ENCODE results near the gene TM4SF5.
"Not testable (repeated sequence)": the region's sequence is repeated elsewhere in the genome, so short reads cannot be mapped to it uniquely, and the experiment has no call there.

Gene TM4SF5

DNA sequence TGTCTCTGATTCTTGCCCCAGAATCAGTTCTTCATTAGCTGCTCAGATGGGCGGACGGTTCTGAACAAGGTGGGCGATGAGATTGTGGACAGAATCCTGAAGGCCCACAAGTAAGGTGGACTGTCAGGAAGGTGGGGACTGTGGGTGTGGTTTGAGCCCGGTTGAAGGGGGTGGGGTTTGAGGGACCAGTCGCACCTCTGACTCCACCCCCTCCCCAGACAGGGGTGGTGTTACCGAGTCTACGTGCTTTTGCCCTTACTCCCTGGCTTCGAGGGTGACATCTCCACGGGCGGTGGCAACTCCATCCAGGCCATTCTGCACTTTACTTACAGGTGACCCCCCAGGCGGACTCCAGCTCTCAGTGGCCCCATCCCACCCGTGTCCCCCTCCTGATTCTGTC, 46.6 kb downstream of the TM4SF5 start:
- TF ChIP-seq, protein P1, sequence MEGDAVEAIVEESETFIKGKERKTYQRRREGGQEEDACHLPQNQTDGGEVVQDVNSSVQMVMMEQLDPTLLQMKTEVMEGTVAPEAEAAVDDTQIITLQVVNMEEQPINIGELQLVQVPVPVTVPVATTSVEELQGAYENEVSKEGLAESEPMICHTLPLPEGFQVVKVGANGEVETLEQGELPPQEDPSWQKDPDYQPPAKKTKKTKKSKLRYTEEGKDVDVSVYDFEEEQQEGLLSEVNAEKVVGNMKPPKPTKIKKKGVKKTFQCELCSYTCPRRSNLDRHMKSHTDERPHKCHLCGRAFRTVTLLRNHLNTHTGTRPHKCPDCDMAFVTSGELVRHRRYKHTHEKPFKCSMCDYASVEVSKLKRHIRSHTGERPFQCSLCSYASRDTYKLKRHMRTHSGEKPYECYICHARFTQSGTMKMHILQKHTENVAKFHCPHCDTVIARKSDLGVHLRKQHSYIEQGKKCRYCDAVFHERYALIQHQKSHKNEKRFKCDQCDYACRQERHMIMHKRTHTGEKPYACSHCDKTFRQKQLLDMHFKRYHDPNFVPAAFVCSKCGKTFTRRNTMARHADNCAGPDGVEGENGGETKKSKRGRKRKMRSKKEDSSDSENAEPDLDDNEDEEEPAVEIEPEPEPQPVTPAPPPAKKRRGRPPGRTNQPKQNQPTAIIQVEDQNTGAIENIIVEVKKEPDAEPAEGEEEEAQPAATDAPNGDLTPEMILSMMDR (IDR thresholded peaks at IDR 0.05; ENCODE audit: extremely low read depth, insufficient read depth, missing control alignments), result no peak
- no peak for DNase-seq (ENCODE audit: low spot score)
- in situ Hi-C loops (cut with MboI; ENCODE audit: low pct_unique_long_range_greater_than_20kb, low sequenced_read_pairs, unreplicated experiment), result no loop called here

DNA sequence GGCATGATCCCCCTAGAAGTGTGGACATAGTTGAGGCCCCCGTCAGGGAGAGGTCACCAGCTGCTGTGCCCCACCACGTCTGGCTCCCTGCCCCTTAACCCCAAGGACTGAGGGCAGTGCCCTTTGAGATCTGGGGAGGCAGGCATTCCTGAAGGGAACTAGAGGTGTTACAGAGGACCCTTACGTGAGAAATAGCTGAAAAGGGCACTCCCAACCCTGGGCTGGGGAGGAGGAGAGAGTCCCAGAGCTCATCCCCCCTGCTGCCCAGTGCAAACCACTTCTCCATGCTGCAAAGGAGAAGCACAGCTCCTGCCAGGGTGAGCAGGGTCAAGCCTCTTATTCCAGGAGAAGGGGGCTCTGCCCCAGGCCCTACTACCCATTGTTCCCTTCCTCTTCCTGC, 51.1 kb downstream of the TM4SF5 start:
- in situ Hi-C loops (cut with MboI; ENCODE audit: low pct_unique_long_range_greater_than_20kb, low sequenced_read_pairs, unreplicated experiment), result no loop called here
- TF ChIP-seq, protein P1 (IDR thresholded peaks at IDR 0.05; ENCODE audit: extremely low read depth, insufficient read depth, missing control alignments), result no peak
- no peak for DNase-seq (ENCODE audit: low spot score)

- in situ Hi-C loops (cut with MboI; ENCODE audit: low pct_unique_long_range_greater_than_20kb, low sequenced_read_pairs, unreplicated experiment), result no loop called here
- no peak for DNase-seq (ENCODE audit: low spot score)
- TF ChIP-seq, protein P1 (IDR thresholded peaks at IDR 0.05; ENCODE audit: extremely low read depth, insufficient read depth, missing control alignments), result no peak
These were observed 51.8 kb downstream of the TM4SF5 start for GRCh38 chr17:4823373-4824089.

- no peak for DNase-seq (ENCODE audit: low spot score)
- in situ Hi-C loops (cut with MboI; ENCODE audit: low pct_unique_long_range_greater_than_20kb, low sequenced_read_pairs, unreplicated experiment), result no loop called here
These were observed 55.7 kb downstream of the TM4SF5 start for GRCh38 chr17:4827399-4827798.

GRCh38 chr17:4832829-4833177, 61.1 kb downstream of the TM4SF5 start:
- DNase-seq (ENCODE audit: low spot score); in situ Hi-C loops (cut with MboI; ENCODE audit: low pct_unique_long_range_greater_than_20kb, low sequenced_read_pairs, unreplicated experiment): not testable (repeated sequence)

More at GRCh38 chr17:4827399-4827798, 55.7 kb downstream of the TM4SF5 start:
- TF ChIP-seq, protein P1 (IDR thresholded peaks at IDR 0.05; ENCODE audit: extremely low read depth, insufficient read depth, missing control alignments), result no peak

All from GM13977 (cell line).